HCT116 (cell line): ENCODE results near the gene TSHZ1. TPM values are rescaled to one million over a fixed set of nuclear protein-coding genes. Genes with fewer than 3 reads are reported as not detected.

Experiments
- ATAC-seq: fragments of 200-7000 bp; cut with Tn5 transposase; 2 replicates; pipeline ENCODE4 v1.9.1; 2020; ENCODE audit warnings: mild to moderate bottlenecking, moderate library complexity
- BruUV-seq: library from RNA; stranded (reverse); fragments of 400-500 nt; replicated peaks from 2 replicates; lab custom pipeline; 2021; lab: Mats Ljungman, UMichigan
- CTCF ChIA-PET: fragments of 300-600 bp; sonication (Branson Sonifier 250); formaldehyde crosslinking; loops from one replicate; lab custom pipeline; 2021; ENCODE audit warnings: antibody characterized with exemption; lab: Charles Lee
- POLR2A ChIA-PET: fragments of 300-600, 350-600 bp; sonication (Branson Sonifier 250); formaldehyde crosslinking; loops from one replicate; lab custom pipeline; 2021; ENCODE audit warnings: antibody characterized with exemption; lab: Charles Lee
- RAD21 ChIA-PET, 2 experiments: fragments of 300-600 bp; sonication (Branson Sonifier 250); formaldehyde crosslinking; loops; one replicate each; lab custom pipeline; 2023; ENCODE audit warnings: low total read pairs in 2 of 2; ENCODE audit not compliant: uncharacterized antibody in 2 of 2, unreplicated experiment in 2 of 2, low non-redundant PET in 1 of 2; lab: Charles Lee
- DNase-seq: peaks from one replicate; pipeline ENCODE4 v3.0.0-alpha.2; 2010; ENCODE audit warnings: low read depth, low spot score
- H2AFZ ChIP-seq: fragments of 200-600 bp; shearing (Covaris generic), sonication (generic); 2 replicates; pipeline ENCODE4 v1.6.1; 2017; ENCODE audit warnings: low read depth, mixed run types, mixed read lengths, antibody characterized with exemption, low read length; ENCODE audit not compliant: poor library complexity, severe bottlenecking
- H3K27ac ChIP-seq: 2 replicates; pipeline ENCODE4 v1.5.1; 2012; ENCODE audit warnings: low read depth, low read length
- H3K27me3 ChIP-seq: fragments of 200-600 bp; sonication (generic); 2 replicates; pipeline ENCODE4 v1.6.1; 2016; ENCODE audit warnings: mixed run types, low read length, mixed read lengths; ENCODE audit not compliant: insufficient read depth
- H3K36me3 ChIP-seq, 2 experiments: fragments of 200-500 bp in 1 of 2; fragments of 200-600 bp in 1 of 2; sonication (Bioruptor generic) in 1 of 2; sonication (generic) in 1 of 2; 2 replicates each; pipeline versions ENCODE4 v1.5.1 to v1.6.1; 2014 to 2016; ENCODE audit warnings: low read length in 2 of 2, inconsistent platforms in 1 of 2, mixed read lengths in 1 of 2, mixed run types in 1 of 2; ENCODE audit not compliant: insufficient read depth in 2 of 2, control insufficient read depth in 1 of 2
- H3K4me1 ChIP-seq, 2 experiments: fragments of 200-600 bp in 1 of 2; sonication (generic) in 1 of 2; 2 replicates each; pipeline versions ENCODE4 v1.5.1 to v1.6.1; 2012 to 2017; ENCODE audit warnings: low read length in 2 of 2, inconsistent platforms in 1 of 2, mild to moderate bottlenecking in 1 of 2, mixed read lengths in 1 of 2, mixed run types in 1 of 2, moderate library complexity in 1 of 2; ENCODE audit not compliant: insufficient read depth in 2 of 2, control insufficient read depth in 1 of 2
- H3K4me2 ChIP-seq: fragments of 200-600 bp; sonication (generic); 2 replicates; pipeline ENCODE4 v1.6.1; 2017; ENCODE audit warnings: mixed run types, low read length, mixed read lengths
- H3K4me3 ChIP-seq, 2 experiments: fragments of 200-600 bp in 1 of 2; sonication (generic) in 1 of 2; replicated peaks in 1 of 2; 2 replicates each; pipeline ENCODE4 v1.5.1; 2011 to 2016; ENCODE audit warnings: low read length in 2 of 2, control low read depth in 1 of 2, low read depth in 1 of 2, mild to moderate bottlenecking in 1 of 2, mixed read lengths in 1 of 2, mixed run types in 1 of 2
- H3K79me2 ChIP-seq: fragments of 200-600 bp; sonication (generic); 2 replicates; pipeline ENCODE4 v1.6.1; 2017; ENCODE audit warnings: mild to moderate bottlenecking, mixed run types, low read length, moderate library complexity, mixed read lengths; ENCODE audit not compliant: insufficient read depth
- H3K9ac ChIP-seq: fragments of 200-600 bp; sonication (generic); 2 replicates; pipeline ENCODE4 v1.6.1; 2016; ENCODE audit warnings: low read length, mixed read lengths
- H3K9me2 ChIP-seq: fragments of 200-600 bp; sonication (generic), shearing (Covaris generic); 2 replicates; pipeline ENCODE4 v1.6.1; 2017; ENCODE audit warnings: mixed run types, mild to moderate bottlenecking, moderate library complexity; ENCODE audit not compliant: insufficient read depth
- H3K9me3 ChIP-seq, 2 experiments: fragments of 200-500 bp in 1 of 2; fragments of 200-600 bp in 1 of 2; sonication (Bioruptor generic) in 1 of 2; sonication (generic) in 1 of 2; 2 replicates each; pipeline ENCODE4 v1.6.1; 2014 to 2017; ENCODE audit warnings: low read length in 2 of 2, mixed read lengths in 2 of 2, inconsistent platforms in 1 of 2, low read depth in 1 of 2, mild to moderate bottlenecking in 1 of 2, mixed run types in 1 of 2, moderate library complexity in 1 of 2; ENCODE audit not compliant: control insufficient read depth in 1 of 2, insufficient read depth in 1 of 2
- H4K20me1 ChIP-seq: fragments of 200-600 bp; sonication (generic), shearing (Covaris generic); 2 replicates; pipeline ENCODE4 v1.6.1; 2017; ENCODE audit warnings: mixed run types, mild to moderate bottlenecking, moderate library complexity; ENCODE audit not compliant: insufficient read depth
- CBX3 ChIP-seq: IDR thresholded peaks from 2 replicates; pipeline ENCODE4 v1.6.1; 2012; ENCODE audit warnings: low read depth
- CEBPB ChIP-seq: IDR thresholded peaks from 2 replicates; pipeline ENCODE4 v1.6.1; 2012; ENCODE audit warnings: low read depth
- ELF1 ChIP-seq: IDR thresholded peaks from 2 replicates; pipeline ENCODE4 v1.6.1; 2012; ENCODE audit warnings: low read depth, borderline replicate concordance
- EZH2phosphoT487 ChIP-seq: fragments of 200-600 bp; IDR thresholded peaks from 2 replicates; pipeline ENCODE4 v1.6.1; 2018; ENCODE audit warnings: antibody characterized with exemption, borderline replicate concordance
- FOSL1 ChIP-seq: IDR thresholded peaks from 2 replicates; pipeline ENCODE4 v1.6.1; 2012; ENCODE audit warnings: low read depth
- JUND ChIP-seq: IDR thresholded peaks from 2 replicates; pipeline ENCODE4 v1.6.1; 2012
- POLR2A ChIP-seq: IDR thresholded peaks from 2 replicates; pipeline ENCODE4 v1.7.0; 2011; ENCODE audit warnings: borderline replicate concordance; ENCODE audit not compliant: insufficient read depth, insufficient read length; ENCODE audit errors: extremely low read depth
- POLR2AphosphoS5 ChIP-seq: IDR thresholded peaks from 2 replicates; pipeline ENCODE4 v1.6.1; 2011; ENCODE audit warnings: mild to moderate bottlenecking, low read depth, low read length, moderate library complexity
- RAD21 ChIP-seq: IDR thresholded peaks from 2 replicates; pipeline ENCODE4 v1.6.1; 2012; ENCODE audit warnings: low read depth, mild to moderate bottlenecking
- SIN3A ChIP-seq: IDR thresholded peaks from 2 replicates; pipeline ENCODE4 v1.6.1; 2012; ENCODE audit warnings: low read depth
- SP1 ChIP-seq: IDR thresholded peaks from 2 replicates; pipeline ENCODE4 v1.6.1; 2012; ENCODE audit warnings: low read depth
- SRF ChIP-seq: IDR thresholded peaks from 2 replicates; pipeline ENCODE4 v1.6.1; 2012; ENCODE audit warnings: low read depth
- TCF7L2 ChIP-seq: IDR thresholded peaks from 2 replicates; pipeline ENCODE4 v1.7.0; 2011; ENCODE audit warnings: borderline replicate concordance, inconsistent platforms; ENCODE audit not compliant: insufficient read depth, insufficient read length; ENCODE audit errors: extremely low read depth
- YY1 ChIP-seq: IDR thresholded peaks from 2 replicates; pipeline ENCODE4 v1.6.1; 2011; ENCODE audit warnings: low read length, low read depth, moderate library complexity, mild to moderate bottlenecking; ENCODE audit not compliant: insufficient replicate concordance; ENCODE audit errors: extremely low read depth
- ZFX ChIP-seq: fragments of 450-650 bp; IDR thresholded peaks from 2 replicates; pipeline ENCODE4 v1.6.1; 2017
- ZNF274 ChIP-seq: fragments of 200-500 bp; sonication (Bioruptor generic); IDR thresholded peaks from 2 replicates; pipeline ENCODE4 v1.6.1; 2014; ENCODE audit warnings: mild to moderate bottlenecking, low read depth, low read length, inconsistent platforms
- intact Hi-C: fragments of 100-400 bp; cut with micrococcal nuclease; formaldehyde crosslinking; loops from 2 replicates; pipeline ENCODE4 v1.10.0; 2022
- total RNA-seq: library from RNA; stranded (reverse); gene quantifications from one replicate; pipeline ENCODE4 v1.2.1, GENCODE V29; 2021; ENCODE audit not compliant: unreplicated experiment
- TF ChIP-seq, protein P1 (sequence below): IDR thresholded peaks from 2 replicates; pipeline ENCODE4 v1.6.1; 2012
- TF ChIP-seq, protein P2 (sequence below): IDR thresholded peaks from 2 replicates; pipeline ENCODE4 v1.6.1; 2012; ENCODE audit warnings: low read depth

The TSHZ1 gene
- total RNA-seq, 1 experiment from 2014 or later = 5.7 TPM

DNA sequence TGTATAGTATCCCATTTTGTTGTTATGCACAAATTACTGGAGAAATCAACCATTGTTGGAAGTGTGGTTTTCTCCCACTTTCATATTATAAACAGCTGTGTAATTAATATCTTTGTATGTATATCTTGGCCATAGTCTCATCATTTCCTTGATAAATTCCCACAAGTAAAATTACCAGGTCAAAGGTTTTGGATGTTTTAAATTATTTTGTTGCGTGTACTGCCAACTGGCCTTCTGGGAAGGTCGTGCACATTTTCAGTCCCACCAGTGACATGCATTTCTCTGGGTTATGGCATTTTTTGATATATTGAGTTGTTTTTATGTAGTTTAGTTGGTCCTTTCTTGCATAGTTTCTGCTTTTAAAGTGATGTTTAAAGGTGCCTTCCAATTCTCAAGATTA is 41.5 kb downstream of the TSHZ1 start:
- H3K4me3 ChIP-seq = no peak overlapping the region
- RAD21 ChIA-PET = no interaction called here
- no peaks in the 10 kb centered on the region for H3K9me2 ChIP-seq
- intact Hi-C loops = no loop called here
- TF ChIP-seq FOSL1 (no peak), JUND (no peak), EZH2phosphoT487 (no peak), TCF7L2 (no peak), ELF1 (no peak), CEBPB (no peak), SP1 (no peak), YY1 (no peak), SRF (no peak), POLR2A (no peak), RAD21 (no peak), ZNF274 (no peak)
- H3K4me2 ChIP-seq = no peak overlapping the region
- H3K9ac ChIP-seq = no peak overlapping the region
- H3K27ac ChIP-seq = no peak overlapping the region
- DNase-seq (no peak), ATAC-seq (no peak)
- H4K20me1 ChIP-seq = no peaks in the 10 kb centered on the region
- CTCF ChIA-PET = no interaction called here
- POLR2A ChIA-PET = no interaction called here
- no peaks in the 10 kb centered on the region for H3K9me3 ChIP-seq
- BruUV-seq = no TSS peak
- H2AFZ ChIP-seq = no peak overlapping the region
- no peaks in the 10 kb centered on the region for H3K79me2 ChIP-seq
- H3K27me3 ChIP-seq = no peaks in the 10 kb centered on the region
- no peaks in the 10 kb centered on the region for H3K4me1 ChIP-seq
- H3K36me3 ChIP-seq = no peaks in the 10 kb centered on the region

DNA sequence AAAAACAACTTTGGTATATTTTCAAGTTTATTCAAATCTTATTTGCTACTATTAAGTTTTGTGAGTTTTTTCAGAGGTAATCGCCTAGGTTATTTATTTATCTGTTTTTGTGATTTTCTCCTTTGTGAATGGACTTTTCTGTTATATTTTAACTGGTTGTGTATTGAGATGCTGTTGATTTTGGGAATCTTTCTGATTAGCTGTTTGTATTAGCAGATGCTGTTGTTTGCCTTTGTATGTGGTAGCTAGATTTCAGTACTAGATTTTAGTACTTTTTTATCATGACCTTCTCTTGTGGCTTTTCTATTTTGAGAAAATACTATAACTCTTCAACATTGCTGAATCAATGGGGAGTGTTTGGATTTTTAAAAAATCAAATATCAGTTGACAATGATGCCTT is 42.4 kb downstream of the TSHZ1 start:
- TF ChIP-seq SIN3A (no peak), ELF1 (no peak), RAD21 (no peak), SP1 (no peak), FOSL1 (no peak), POLR2AphosphoS5 (no peak), EZH2phosphoT487 (no peak), YY1 (no peak), CEBPB (no peak), CBX3 (no peak), ZFX (no peak)
- TF ChIP-seq, protein P1, sequence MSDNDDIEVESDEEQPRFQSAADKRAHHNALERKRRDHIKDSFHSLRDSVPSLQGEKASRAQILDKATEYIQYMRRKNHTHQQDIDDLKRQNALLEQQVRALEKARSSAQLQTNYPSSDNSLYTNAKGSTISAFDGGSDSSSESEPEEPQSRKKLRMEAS = no peak
- TF ChIP-seq, protein P2, sequence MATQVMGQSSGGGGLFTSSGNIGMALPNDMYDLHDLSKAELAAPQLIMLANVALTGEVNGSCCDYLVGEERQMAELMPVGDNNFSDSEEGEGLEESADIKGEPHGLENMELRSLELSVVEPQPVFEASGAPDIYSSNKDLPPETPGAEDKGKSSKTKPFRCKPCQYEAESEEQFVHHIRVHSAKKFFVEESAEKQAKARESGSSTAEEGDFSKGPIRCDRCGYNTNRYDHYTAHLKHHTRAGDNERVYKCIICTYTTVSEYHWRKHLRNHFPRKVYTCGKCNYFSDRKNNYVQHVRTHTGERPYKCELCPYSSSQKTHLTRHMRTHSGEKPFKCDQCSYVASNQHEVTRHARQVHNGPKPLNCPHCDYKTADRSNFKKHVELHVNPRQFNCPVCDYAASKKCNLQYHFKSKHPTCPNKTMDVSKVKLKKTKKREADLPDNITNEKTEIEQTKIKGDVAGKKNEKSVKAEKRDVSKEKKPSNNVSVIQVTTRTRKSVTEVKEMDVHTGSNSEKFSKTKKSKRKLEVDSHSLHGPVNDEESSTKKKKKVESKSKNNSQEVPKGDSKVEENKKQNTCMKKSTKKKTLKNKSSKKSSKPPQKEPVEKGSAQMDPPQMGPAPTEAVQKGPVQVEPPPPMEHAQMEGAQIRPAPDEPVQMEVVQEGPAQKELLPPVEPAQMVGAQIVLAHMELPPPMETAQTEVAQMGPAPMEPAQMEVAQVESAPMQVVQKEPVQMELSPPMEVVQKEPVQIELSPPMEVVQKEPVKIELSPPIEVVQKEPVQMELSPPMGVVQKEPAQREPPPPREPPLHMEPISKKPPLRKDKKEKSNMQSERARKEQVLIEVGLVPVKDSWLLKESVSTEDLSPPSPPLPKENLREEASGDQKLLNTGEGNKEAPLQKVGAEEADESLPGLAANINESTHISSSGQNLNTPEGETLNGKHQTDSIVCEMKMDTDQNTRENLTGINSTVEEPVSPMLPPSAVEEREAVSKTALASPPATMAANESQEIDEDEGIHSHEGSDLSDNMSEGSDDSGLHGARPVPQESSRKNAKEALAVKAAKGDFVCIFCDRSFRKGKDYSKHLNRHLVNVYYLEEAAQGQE = no peak
- ATAC-seq (no peak), DNase-seq (no peak)
- H3K27me3 ChIP-seq = no peaks in the 10 kb centered on the region
- H3K27ac ChIP-seq = no peak overlapping the region
- no peak overlapping the region for H3K4me2 ChIP-seq
- intact Hi-C loops = no loop called here
- H4K20me1 ChIP-seq = no peaks in the 10 kb centered on the region
- ChIA-PET POLR2A (no interaction called here), CTCF (no interaction called here), RAD21 (no interaction called here)
- H3K4me3 ChIP-seq = no peak overlapping the region
- no peaks in the 10 kb centered on the region for H3K79me2 ChIP-seq
- no TSS peak for BruUV-seq
- no peak overlapping the region for H2AFZ ChIP-seq
- no peaks in the 10 kb centered on the region for H3K36me3 ChIP-seq
- H3K9me3 ChIP-seq = no peaks in the 10 kb centered on the region
- no peaks in the 10 kb centered on the region for H3K4me1 ChIP-seq
- no peak overlapping the region for H3K9ac ChIP-seq
- H3K9me2 ChIP-seq = no peaks in the 10 kb centered on the region
